Osteoblast (primary cell): ENCODE measurements around the gene PHETA2. TPM values are rescaled to one million over a fixed set of nuclear protein-coding genes. Genes with fewer than 3 reads are reported as not detected.
"Not testable (repeated sequence)": the region's sequence is repeated elsewhere in the genome, so short reads cannot be mapped to it uniquely, and the experiment has no call there.

Source experiments
- DNase-seq: peaks from one replicate; pipeline ENCODE4 v3.0.0; 2011; ENCODE audit warnings: low spot score, mixed read lengths; ENCODE audit not compliant: insufficient read length; ENCODE audit errors: missing footprints
- H2AFZ ChIP-seq: 2 replicates; pipeline ENCODE4 v1.6.0; 2011; ENCODE audit warnings: mild to moderate bottlenecking, low read length
- H3K27ac ChIP-seq: 2 replicates; pipeline ENCODE4 v1.5.1; 2011; ENCODE audit warnings: mild to moderate bottlenecking, low read depth, low read length, moderate library complexity
- H3K27me3 ChIP-seq: 2 replicates; pipeline ENCODE4 v1.6.0; 2012; ENCODE audit warnings: mild to moderate bottlenecking, control low read depth, inconsistent platforms, low read length, moderate library complexity; ENCODE audit not compliant: insufficient read depth
- H3K36me3 ChIP-seq: 2 replicates; pipeline ENCODE4 v1.5.1; 2011; ENCODE audit warnings: mild to moderate bottlenecking, low read length, control low read depth, moderate library complexity; ENCODE audit not compliant: insufficient read depth
- H3K4me1 ChIP-seq: 2 replicates; pipeline ENCODE4 v1.5.1; 2011; ENCODE audit warnings: mild to moderate bottlenecking, low read length, control low read depth, moderate library complexity; ENCODE audit not compliant: insufficient read depth
- H3K4me2 ChIP-seq: 2 replicates; pipeline ENCODE4 v1.6.0; 2011; ENCODE audit warnings: mild to moderate bottlenecking, low read length; ENCODE audit not compliant: insufficient read depth
- H3K4me3 ChIP-seq: fragments of 200-600 bp; sonication (generic); 3 replicates; pipeline ENCODE4 v1.5.1; 2012; ENCODE audit warnings: mild to moderate bottlenecking, low read length, inconsistent platforms; ENCODE audit not compliant: insufficient read depth
- H3K79me2 ChIP-seq: 2 replicates; pipeline ENCODE4 v1.6.0; 2012; ENCODE audit warnings: mild to moderate bottlenecking, low read length, control low read depth, inconsistent platforms; ENCODE audit not compliant: insufficient read depth
- H3K9me3 ChIP-seq: 2 replicates; pipeline ENCODE4 v1.5.1; 2011; ENCODE audit warnings: low read depth, low read length, control low read depth
- H4K20me1 ChIP-seq: 2 replicates; pipeline ENCODE4 v1.6.0; 2012; ENCODE audit warnings: mild to moderate bottlenecking, low read length, control low read depth; ENCODE audit not compliant: insufficient read depth
- CTCF ChIP-seq: IDR thresholded peaks from 2 replicates; pipeline ENCODE4 v1.5.1; 2011; ENCODE audit warnings: mild to moderate bottlenecking, low read depth, low read length, moderate library complexity; ENCODE audit errors: extremely low read depth
- total RNA-seq: library from RNA; depleted of rRNA; stranded (reverse); fragments of >200 nt; gene quantifications from 2 replicates; pipeline ENCODE4 v1.2.3, GENCODE V29; 2012

The PHETA2 gene
- total RNA-seq, 1 donor, result 23.9 TPM

- Histone ChIP-seq H3K4me2 (peak overlapping the region; percentile 91), H3K4me3 (peak overlapping the region; percentile 85), H3K36me3 (peaks cover 5% of the 10 kb centered on the region), H3K27ac (peak overlapping the region; percentile 94), H3K9me3 (no peaks in the 10 kb centered on the region), H4K20me1 (no peaks in the 10 kb centered on the region), H3K79me2 (peaks cover 16% of the 10 kb centered on the region), H2AFZ (peak overlapping the region; percentile 99), H3K4me1 (peaks cover 26% of the 10 kb centered on the region), H3K27me3 (no peaks in the 10 kb centered on the region)
- DNase-seq, result peak; percentile 59
- no peak for TF ChIP-seq CTCF
Observed at GRCh38 chr22:42069801-42070516, 4.1 kb upstream of the PHETA2 start.

- H3K4me3 ChIP-seq, result peak within 1 kb of the TSS; percentile 85
- H2AFZ ChIP-seq, result peak within 1 kb of the TSS; percentile 99
- TF ChIP-seq CTCF, result no peak
- DNase-seq, result peak; percentile 99
- H4K20me1 ChIP-seq, result no peaks in the 10 kb centered on the region
- H3K79me2 ChIP-seq, result peaks cover 24% of the 10 kb centered on the region
- H3K4me1 ChIP-seq, result peaks cover 30% of the 10 kb centered on the region
- H3K27ac ChIP-seq, result peak within 1 kb of the TSS; percentile 94
- H3K36me3 ChIP-seq, result peaks cover 7% of the 10 kb centered on the region
- no peaks in the 10 kb centered on the region for H3K27me3 ChIP-seq
- H3K4me2 ChIP-seq, result peak within 1 kb of the TSS; percentile 91
- H3K9me3 ChIP-seq, result no peaks in the 10 kb centered on the region
Observed at GRCh38 chr22:42070517-42071422, 3.3 kb upstream of the PHETA2 start, which contains the start of gene NAGA. Gene NAGA, minus strand, starts transcription at chr22:42070812. Its CDS starts 515 bp downstream, at chr22:42070297.

GRCh38 chr22:42071508-42071907, 2.5 kb upstream of the PHETA2 start:
- H3K9me3 ChIP-seq, H4K20me1 ChIP-seq, DNase-seq, H3K27me3 ChIP-seq: not testable (repeated sequence)
- H3K4me3 ChIP-seq, result peak overlapping the region; percentile 85
- H3K27ac ChIP-seq, result peak overlapping the region; percentile 94
- peaks cover 14% of the 10 kb centered on the region for H3K36me3 ChIP-seq
- H3K4me2 ChIP-seq, result peak overlapping the region; percentile 91
- peak overlapping the region; percentile 99 for H2AFZ ChIP-seq
- H3K79me2 ChIP-seq, result peaks cover 25% of the 10 kb centered on the region
- peaks cover 30% of the 10 kb centered on the region for H3K4me1 ChIP-seq

GRCh38 chr22:42072606-42073330, 1.3 kb upstream of the PHETA2 start:
- peak; percentile 11 for DNase-seq
- TF ChIP-seq CTCF, result peak; percentile 16
- H3K27me3 ChIP-seq, result no peaks in the 10 kb centered on the region
- H2AFZ ChIP-seq, result no peak overlapping the region
- no peaks in the 10 kb centered on the region for H4K20me1 ChIP-seq
- peaks cover 25% of the 10 kb centered on the region for H3K79me2 ChIP-seq
- no peak overlapping the region for H3K27ac ChIP-seq
- peaks cover 30% of the 10 kb centered on the region for H3K4me1 ChIP-seq
- no peak overlapping the region for H3K4me2 ChIP-seq
- no peaks in the 10 kb centered on the region for H3K9me3 ChIP-seq
- H3K4me3 ChIP-seq, result no peak overlapping the region
- H3K36me3 ChIP-seq, result peaks cover 23% of the 10 kb centered on the region
